Measurements from ENCODE around the gene TCP11L1.

TCP11L1 gene

DNA sequence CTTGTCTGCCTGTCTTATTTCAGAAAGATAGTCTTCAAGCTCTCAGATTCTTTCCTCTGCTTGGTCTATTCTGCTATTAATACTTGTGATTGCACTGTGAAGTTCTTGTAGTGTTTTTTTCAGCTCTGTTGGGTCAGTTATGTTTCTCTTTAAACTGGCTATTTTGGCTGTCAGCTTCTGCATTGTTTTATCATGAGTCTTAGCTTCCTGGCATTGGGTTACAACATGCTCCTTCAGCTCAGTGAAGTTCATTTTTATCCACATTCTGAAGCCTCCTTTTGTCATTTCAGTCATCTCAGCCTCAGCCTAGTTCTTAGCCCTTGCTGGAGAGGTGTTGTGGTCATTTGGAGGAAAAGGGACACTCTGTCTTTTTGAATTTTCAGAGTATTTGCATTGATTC, 39.2 kb upstream of the TCP11L1 start:
- Histone ChIP-seq H3K27ac (ENCODE audit: low read length, poor library complexity, severe bottlenecking) (peak overlapping the region; percentile 22), H2AFZ (ENCODE audit: low read depth, low read length) (no peak overlapping the region), H2BK15ac (ENCODE audit: low read depth, poor library complexity, severe bottlenecking) (no peak overlapping the region), H4K91ac (ENCODE audit: low read length) (no peak overlapping the region), H3K27me3 (ENCODE audit: control insufficient read depth in 1 of 2, insufficient read depth in 1 of 2, low read length in 2 of 2) (no peaks in the 10 kb centered on the region), H3K14ac (ENCODE audit: low read length in 2 of 2) (no peak overlapping the region), H3K36me3 (ENCODE audit: control insufficient read depth in 1 of 2, insufficient read depth in 2 of 2, low read depth in 1 of 2, low read length in 2 of 2) (no peaks in the 10 kb centered on the region), H4K8ac (ENCODE audit: low read length) (no peak overlapping the region), H2AK5ac (ENCODE audit: low read length, severe bottlenecking) (no peak overlapping the region), H3K79me1 (replicated peaks; ENCODE audit: low read length, poor library complexity, severe bottlenecking) (no peaks in the 10 kb centered on the region), H3K4me1 (ENCODE audit: control insufficient read depth, insufficient read depth, low read depth, low read length) (peaks cover 12% of the 10 kb centered on the region), H3K18ac (ENCODE audit: low read depth in 1 of 2, low read length in 2 of 2) (no peak overlapping the region), H3K23ac (ENCODE audit: low read length in 2 of 2) (no peak overlapping the region), H3K4me2 (ENCODE audit: low read length, poor library complexity, severe bottlenecking) (no peak overlapping the region), H2BK120ac (ENCODE audit: low read depth, low read length) (no peak overlapping the region), H2BK12ac (ENCODE audit: low read length in 2 of 2) (no peak overlapping the region), H3K4me3 (ENCODE audit: insufficient read depth in 1 of 2, low read depth in 1 of 2, low read length in 2 of 2) (peak overlapping the region in 1 of 2 experiments; percentile 32), H3K9me3 (ENCODE audit: control insufficient read depth, low read length) (no peaks in the 10 kb centered on the region), H3K4ac (ENCODE audit: low read depth in 1 of 2, low read length in 2 of 2) (no peak overlapping the region), H2BK5ac (ENCODE audit: low read depth, low read length, poor library complexity, severe bottlenecking) (no peak overlapping the region), H3K9ac (ENCODE audit: low read length) (no peak overlapping the region)
- DNase-seq: peak; percentile 78

DNA sequence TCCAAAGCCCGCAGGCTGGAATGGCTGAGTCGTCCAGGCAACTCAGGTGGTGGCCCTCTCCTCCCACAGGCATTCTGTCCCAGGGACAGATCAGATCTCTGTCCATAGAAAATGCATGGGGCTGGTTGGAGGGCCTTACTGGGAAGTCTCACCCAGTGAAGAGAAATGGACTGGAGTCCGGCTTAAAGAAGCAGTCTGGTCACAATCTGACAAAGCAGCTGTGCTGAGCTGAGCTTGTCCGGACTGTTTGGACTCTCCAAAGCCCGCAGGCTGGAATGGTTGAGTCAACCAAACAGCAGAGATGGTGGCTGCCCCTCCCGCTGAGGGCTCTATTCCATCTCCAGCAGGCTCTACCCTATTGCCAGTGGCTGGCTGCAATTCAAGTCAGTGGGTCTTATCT, 38.1 kb upstream of the TCP11L1 start:
- Histone ChIP-seq H4K8ac (ENCODE audit: low read length) (no peak overlapping the region), H3K14ac (ENCODE audit: low read length in 2 of 2) (no peak overlapping the region), H3K36me3 (ENCODE audit: control insufficient read depth in 1 of 2, insufficient read depth in 2 of 2, low read depth in 1 of 2, low read length in 2 of 2) (no peaks in the 10 kb centered on the region), H3K23ac (ENCODE audit: low read length in 2 of 2) (no peak overlapping the region), H2AK5ac (ENCODE audit: low read length, severe bottlenecking) (peak overlapping the region; percentile 46), H2BK120ac (ENCODE audit: low read depth, low read length) (no peak overlapping the region), H3K4me2 (ENCODE audit: low read length, poor library complexity, severe bottlenecking) (no peak overlapping the region), H3K27ac (ENCODE audit: low read length, poor library complexity, severe bottlenecking) (no peak overlapping the region), H2AFZ (ENCODE audit: low read depth, low read length) (no peak overlapping the region), H3K4me1 (ENCODE audit: control insufficient read depth, insufficient read depth, low read depth, low read length) (peaks cover 12% of the 10 kb centered on the region), H2BK15ac (ENCODE audit: low read depth, poor library complexity, severe bottlenecking) (peak overlapping the region; percentile 23), H3K18ac (ENCODE audit: low read depth in 1 of 2, low read length in 2 of 2) (peak overlapping the region in 1 of 2 experiments; percentile 21), H2BK12ac (ENCODE audit: low read length in 2 of 2) (peak overlapping the region; percentile 6 to 29), H3K9ac (ENCODE audit: low read length) (no peak overlapping the region), H3K4ac (ENCODE audit: low read depth in 1 of 2, low read length in 2 of 2) (peak overlapping the region in 1 of 2 experiments; percentile 39), H2BK5ac (ENCODE audit: low read depth, low read length, poor library complexity, severe bottlenecking) (no peak overlapping the region), H3K4me3 (ENCODE audit: insufficient read depth in 1 of 2, low read depth in 1 of 2, low read length in 2 of 2) (no peak overlapping the region), H3K79me1 (replicated peaks; ENCODE audit: low read length, poor library complexity, severe bottlenecking) (no peaks in the 10 kb centered on the region), H3K9me3 (ENCODE audit: control insufficient read depth, low read length) (no peaks in the 10 kb centered on the region), H4K91ac (ENCODE audit: low read length) (peak overlapping the region; percentile 59), H3K27me3 (ENCODE audit: control insufficient read depth in 1 of 2, insufficient read depth in 1 of 2, low read length in 2 of 2) (no peaks in the 10 kb centered on the region)
- 87% methylated on average over 6 of the region's 6 CpGs for WGBS
- no peak for DNase-seq

DNA sequence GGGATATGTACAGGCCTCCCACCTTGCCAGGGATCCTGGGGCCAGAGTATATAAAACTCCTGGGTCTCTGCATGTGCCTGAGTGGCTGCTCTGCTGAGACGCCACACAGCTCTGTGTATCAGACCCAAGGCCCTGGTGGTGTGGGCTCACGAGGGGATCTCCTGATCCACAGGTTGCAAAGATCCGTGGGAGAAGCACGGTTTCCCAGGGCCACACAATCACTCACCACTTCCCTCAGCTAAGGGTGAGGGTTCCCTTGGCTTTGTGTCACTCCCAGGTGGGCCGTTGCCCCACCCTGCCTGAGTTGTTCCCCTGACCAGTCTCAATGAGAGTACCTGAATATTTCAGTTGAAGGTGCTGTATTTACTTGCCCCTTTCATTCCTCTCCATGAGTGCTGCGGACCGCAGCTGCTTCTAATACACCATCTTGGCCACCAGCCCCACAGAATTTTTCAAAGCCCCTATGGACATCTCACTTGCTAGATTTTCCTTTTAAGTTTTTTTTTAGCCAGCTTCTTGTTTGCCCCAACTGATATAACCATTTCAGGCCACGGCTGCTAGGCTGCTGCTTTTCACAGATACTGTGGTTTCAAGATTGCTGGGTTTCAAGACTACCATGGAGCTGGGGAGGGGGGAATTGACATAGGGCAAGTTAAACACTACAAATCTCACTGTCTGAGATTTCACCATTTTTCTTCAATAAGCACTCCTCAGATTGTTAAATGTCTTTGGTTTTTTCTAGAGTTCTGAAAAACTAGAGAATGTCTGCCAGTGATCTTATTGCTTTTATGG, 37.4 kb upstream of the TCP11L1 start:
- no peaks in the 10 kb centered on the region for H3K36me3 ChIP-seq (ENCODE audit: control insufficient read depth in 1 of 2, insufficient read depth in 2 of 2, low read depth in 1 of 2, low read length in 2 of 2)
- H3K14ac ChIP-seq (ENCODE audit: low read length in 2 of 2): no peak overlapping the region
- no peaks in the 10 kb centered on the region for H3K79me1 ChIP-seq (replicated peaks; ENCODE audit: low read length, poor library complexity, severe bottlenecking)
- WGBS: 83% methylated on average over 7 of the region's 8 CpGs
- H2BK15ac ChIP-seq (ENCODE audit: low read depth, poor library complexity, severe bottlenecking): no peak overlapping the region
- H3K4ac ChIP-seq (ENCODE audit: low read depth in 1 of 2, low read length in 2 of 2): no peak overlapping the region
- peak overlapping the region; percentile 17 for H2AK5ac ChIP-seq (ENCODE audit: low read length, severe bottlenecking)
- H2AFZ ChIP-seq (ENCODE audit: low read depth, low read length): no peak overlapping the region
- no peak overlapping the region for H2BK12ac ChIP-seq (ENCODE audit: low read length in 2 of 2)
- H3K4me2 ChIP-seq (ENCODE audit: low read length, poor library complexity, severe bottlenecking): no peak overlapping the region
- H3K23ac ChIP-seq (ENCODE audit: low read length in 2 of 2): no peak overlapping the region
- H3K4me1 ChIP-seq (ENCODE audit: control insufficient read depth, insufficient read depth, low read depth, low read length): peaks cover 12% of the 10 kb centered on the region
- no peaks in the 10 kb centered on the region for H3K9me3 ChIP-seq (ENCODE audit: control insufficient read depth, low read length)
- H2BK120ac ChIP-seq (ENCODE audit: low read depth, low read length): no peak overlapping the region
- H3K18ac ChIP-seq (ENCODE audit: low read depth in 1 of 2, low read length in 2 of 2): no peak overlapping the region
- no peak for DNase-seq
- no peak overlapping the region for H2BK5ac ChIP-seq (ENCODE audit: low read depth, low read length, poor library complexity, severe bottlenecking)
- H3K9ac ChIP-seq (ENCODE audit: low read length): peak overlapping the region; percentile 51
- H3K27me3 ChIP-seq (ENCODE audit: control insufficient read depth in 1 of 2, insufficient read depth in 1 of 2, low read length in 2 of 2): no peaks in the 10 kb centered on the region
- H4K91ac ChIP-seq (ENCODE audit: low read length): no peak overlapping the region
- H3K4me3 ChIP-seq (ENCODE audit: insufficient read depth in 1 of 2, low read depth in 1 of 2, low read length in 2 of 2): no peak overlapping the region
- H4K8ac ChIP-seq (ENCODE audit: low read length): no peak overlapping the region
- H3K27ac ChIP-seq (ENCODE audit: low read length, poor library complexity, severe bottlenecking): no peak overlapping the region

DNA sequence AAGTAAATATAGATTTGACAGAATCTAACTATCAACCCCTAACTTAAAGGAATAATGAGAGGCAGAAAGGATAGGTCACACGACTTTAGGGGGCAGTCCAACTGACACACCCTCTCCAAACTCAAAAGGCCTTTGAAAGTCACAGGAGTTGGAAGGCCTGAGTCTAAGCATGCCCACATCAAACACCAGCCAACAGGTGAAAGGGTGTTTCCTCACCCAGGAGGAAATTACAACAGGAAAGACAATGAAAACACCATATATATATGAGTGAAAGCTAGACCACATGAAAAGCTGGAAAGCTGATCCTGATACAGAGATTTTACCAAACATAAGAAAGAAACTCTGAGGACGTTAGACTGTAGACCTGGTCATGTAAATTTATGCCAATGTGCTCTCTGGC, 34.2 kb upstream of the TCP11L1 start:
- Histone ChIP-seq H3K18ac (ENCODE audit: low read depth in 1 of 2, low read length in 2 of 2) (no peak overlapping the region), H3K9ac (ENCODE audit: low read length) (no peak overlapping the region), H3K23ac (ENCODE audit: low read length in 2 of 2) (no peak overlapping the region), H3K79me1 (replicated peaks; ENCODE audit: low read length, poor library complexity, severe bottlenecking) (no peaks in the 10 kb centered on the region), H2BK12ac (ENCODE audit: low read length in 2 of 2) (no peak overlapping the region), H2AK5ac (ENCODE audit: low read length, severe bottlenecking) (no peak overlapping the region), H2AFZ (ENCODE audit: low read depth, low read length) (no peak overlapping the region), H3K4me3 (ENCODE audit: insufficient read depth in 1 of 2, low read depth in 1 of 2, low read length in 2 of 2) (no peak overlapping the region), H3K36me3 (ENCODE audit: control insufficient read depth in 1 of 2, insufficient read depth in 2 of 2, low read depth in 1 of 2, low read length in 2 of 2) (no peaks in the 10 kb centered on the region), H4K8ac (ENCODE audit: low read length) (no peak overlapping the region), H3K14ac (ENCODE audit: low read length in 2 of 2) (no peak overlapping the region), H3K9me3 (ENCODE audit: control insufficient read depth, low read length) (no peaks in the 10 kb centered on the region), H2BK120ac (ENCODE audit: low read depth, low read length) (no peak overlapping the region), H3K4ac (ENCODE audit: low read depth in 1 of 2, low read length in 2 of 2) (no peak overlapping the region), H3K4me1 (ENCODE audit: control insufficient read depth, insufficient read depth, low read depth, low read length) (peaks cover 11% of the 10 kb centered on the region), H3K4me2 (ENCODE audit: low read length, poor library complexity, severe bottlenecking) (no peak overlapping the region), H3K27ac (ENCODE audit: low read length, poor library complexity, severe bottlenecking) (no peak overlapping the region), H2BK15ac (ENCODE audit: low read depth, poor library complexity, severe bottlenecking) (no peak overlapping the region), H4K91ac (ENCODE audit: low read length) (no peak overlapping the region), H2BK5ac (ENCODE audit: low read depth, low read length, poor library complexity, severe bottlenecking) (no peak overlapping the region), H3K27me3 (ENCODE audit: control insufficient read depth in 1 of 2, insufficient read depth in 1 of 2, low read length in 2 of 2) (no peaks in the 10 kb centered on the region)
- DNase-seq: no peak
- 70% methylated on average over 1 of the region's 2 CpGs for WGBS
